ENCODE results near the gene GABBR2.

The GABBR2 gene

GRCh38 chr9:98625728-98626127 is 83.0 kb downstream of the GABBR2 start:
- no peak for DNase-seq

DNA sequence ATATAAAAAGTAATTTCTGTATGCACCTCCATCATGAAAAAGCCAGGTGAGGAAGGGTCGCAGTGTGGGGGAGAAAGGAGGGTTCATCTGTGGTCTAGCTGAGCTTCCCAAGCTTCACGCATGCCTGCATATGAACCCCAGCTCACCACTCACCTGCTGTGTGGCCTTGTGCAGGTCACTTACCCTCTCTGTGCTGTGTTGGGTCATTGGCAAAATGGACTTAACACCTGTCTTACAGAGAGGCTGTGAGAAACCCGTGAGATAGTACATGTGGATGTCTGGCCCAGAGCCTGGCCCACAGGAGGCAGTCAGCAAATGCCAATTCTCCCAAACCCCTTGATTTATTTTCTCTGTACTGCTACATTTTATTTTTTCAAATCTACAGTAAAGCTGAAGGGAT is 88.9 kb downstream of the GABBR2 start:
- no peak for DNase-seq

GRCh38 chr9:98615633-98616032 is 93.1 kb downstream of the GABBR2 start:
- no peak for DNase-seq

GRCh38 chr9:98614941-98615340 is 93.8 kb downstream of the GABBR2 start:
- DNase-seq: no peak

DNA sequence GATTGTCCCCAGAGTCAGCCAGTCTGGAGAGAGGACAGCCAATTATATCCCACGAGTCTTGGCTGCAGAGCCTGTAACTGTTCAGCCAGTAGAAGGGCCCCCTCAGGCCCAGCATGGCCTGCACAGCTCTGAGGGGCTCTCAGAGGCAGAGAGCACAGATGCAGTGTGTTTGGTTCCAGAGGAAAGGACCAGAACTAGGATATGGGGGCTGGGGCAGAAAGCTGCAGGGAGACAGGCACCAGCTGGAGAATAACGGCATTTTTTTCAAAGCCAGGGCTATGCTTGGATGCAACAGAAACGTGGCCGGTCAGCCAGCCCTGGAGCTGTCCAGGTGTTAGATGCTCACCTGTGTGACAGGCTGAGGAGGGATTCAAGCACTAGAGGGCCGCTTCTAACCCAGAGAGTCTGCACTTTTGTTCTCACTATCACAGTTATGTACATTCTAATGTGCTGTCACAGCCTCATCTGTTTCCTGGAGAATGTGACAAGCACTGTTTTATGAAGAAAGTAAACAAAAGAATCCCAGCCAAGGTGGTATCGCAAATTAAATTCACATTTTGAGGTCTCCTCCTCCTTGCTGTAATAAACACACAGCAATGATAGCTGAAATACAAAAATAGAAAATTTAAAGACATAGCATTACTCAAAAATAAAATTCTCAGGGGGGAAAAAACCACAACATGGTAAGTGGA is 96.5 kb downstream of the GABBR2 start:
- DNase-seq: no peak

DNA sequence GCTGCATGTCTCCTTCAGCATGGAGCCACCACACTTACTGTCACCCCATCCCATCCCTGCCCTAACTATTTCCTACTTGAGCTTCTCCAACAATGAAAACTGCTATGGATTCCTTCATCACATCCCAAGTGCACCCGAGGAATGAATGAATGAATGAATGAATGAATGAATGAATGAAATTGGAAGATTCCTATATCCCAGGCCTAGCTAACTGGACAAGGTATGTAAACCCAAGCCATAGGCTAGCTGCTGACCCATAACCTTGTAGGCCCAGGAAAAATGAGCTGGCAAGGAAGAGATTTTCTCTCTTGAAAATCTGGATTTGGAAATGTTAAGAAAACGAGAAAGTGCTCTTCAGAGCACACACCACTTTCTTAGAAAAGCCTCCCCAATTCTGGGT is 97.4 kb downstream of the GABBR2 start:
- no peak for DNase-seq

- DNase-seq: no peak
These were observed 98.0 kb downstream of the GABBR2 start for GRCh38 chr9:98610711-98611110.

DNA sequence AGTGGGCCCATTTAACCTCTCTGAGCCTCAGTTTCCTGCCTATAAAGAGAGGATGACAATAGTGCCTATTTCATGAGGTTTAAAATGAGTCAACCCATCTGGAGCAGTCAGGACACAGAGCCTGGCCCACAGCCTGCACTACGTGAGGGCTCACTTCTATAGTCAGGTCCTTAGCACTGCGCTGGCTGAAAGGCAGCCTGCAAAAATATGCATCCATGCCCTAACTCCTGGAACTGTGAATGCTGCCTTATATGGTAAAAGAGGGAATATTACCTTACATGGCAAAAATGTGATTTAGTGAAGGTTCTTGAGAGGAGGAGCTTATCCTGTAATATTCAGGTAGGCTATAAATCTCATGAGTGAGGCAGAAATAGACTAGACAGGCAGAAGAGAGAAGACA is 98.5 kb downstream of the GABBR2 start:
- no peak for DNase-seq

- no peak for DNase-seq
These were observed 99.1 kb downstream of the GABBR2 start for GRCh38 chr9:98609646-98610045.

GRCh38 chr9:98607787-98608186 is 100.9 kb downstream of the GABBR2 start:
- no peak for DNase-seq

GRCh38 chr9:98607152-98607551 is 101.6 kb downstream of the GABBR2 start:
- DNase-seq: no peak

GRCh38 chr9:98606730-98607129 is 102.0 kb downstream of the GABBR2 start:
- no peak for DNase-seq

DNA sequence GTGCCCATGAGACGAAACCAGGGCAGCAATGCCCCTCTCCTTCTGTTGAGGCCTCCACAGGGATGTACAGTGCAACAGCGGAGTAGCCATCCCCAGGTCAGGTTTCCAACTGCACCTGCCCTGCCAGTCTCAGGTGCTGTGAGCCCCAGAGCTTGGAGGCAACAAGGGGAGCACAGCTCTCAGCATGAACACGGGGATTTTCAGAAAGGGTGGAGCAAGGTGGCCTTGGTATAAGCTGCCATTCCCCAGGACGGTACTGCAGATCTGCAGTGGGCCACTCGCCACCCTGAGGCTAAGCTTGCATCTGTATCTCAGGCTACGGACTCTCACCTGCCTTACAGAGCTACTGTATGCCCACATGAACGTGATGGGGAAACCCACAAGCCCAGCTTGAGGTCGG is 103.6 kb downstream of the GABBR2 start:
- no peak for DNase-seq

- DNase-seq: no peak
These were observed 104.8 kb downstream of the GABBR2 start for GRCh38 chr9:98603821-98604383.

DNA sequence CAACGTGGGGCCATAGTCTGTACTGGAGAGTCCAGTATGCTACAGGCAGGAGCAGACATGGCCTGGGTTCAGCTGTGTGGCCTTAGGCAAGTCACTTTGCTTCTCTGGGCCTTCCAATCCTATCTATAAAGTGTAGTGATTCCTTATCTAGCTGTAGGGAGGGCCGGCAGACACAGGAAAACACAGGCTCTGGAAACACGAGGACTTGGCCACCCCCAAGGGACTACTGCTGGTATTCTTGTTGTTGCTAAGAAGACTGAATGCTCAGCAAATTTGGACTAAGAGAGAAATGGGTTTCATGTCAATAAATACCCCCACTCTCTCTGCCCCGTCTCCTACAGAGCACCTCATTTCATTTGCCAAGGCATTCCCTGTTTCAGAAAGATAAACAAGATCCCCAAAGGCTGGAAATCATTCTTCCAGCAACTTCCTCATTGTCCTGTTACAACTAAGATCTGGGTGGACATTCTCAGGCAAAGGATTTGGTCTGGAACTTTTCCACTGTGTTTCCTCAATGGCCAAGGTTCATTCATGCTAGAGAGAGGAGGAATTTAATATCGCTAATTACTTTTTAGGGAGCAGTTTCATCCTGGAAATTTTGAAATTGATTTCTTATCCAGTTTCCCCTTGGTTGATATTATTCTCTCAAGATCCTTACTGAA is 105.8 kb downstream of the GABBR2 start:
- no peak for DNase-seq

DNA sequence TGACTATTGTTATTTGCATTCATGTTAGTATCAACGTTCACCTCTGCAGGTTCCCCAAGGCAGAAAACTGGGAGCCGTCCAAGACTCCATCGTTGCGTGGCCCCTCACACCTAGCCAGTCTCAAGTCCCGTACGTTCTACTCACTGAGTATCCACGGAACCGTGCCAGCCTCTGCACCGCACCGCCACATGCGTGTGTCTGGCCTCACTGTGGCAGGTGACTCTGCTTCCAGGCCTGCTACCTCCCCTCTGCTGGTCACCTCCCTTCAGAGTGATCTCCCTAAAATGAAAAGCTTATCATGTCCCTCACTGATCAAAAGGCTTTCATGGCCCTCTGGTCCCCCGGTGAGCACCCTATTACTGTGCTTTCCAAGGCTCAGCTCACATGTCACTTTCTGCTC is 108.1 kb downstream of the GABBR2 start:
- no peak for DNase-seq

DNA sequence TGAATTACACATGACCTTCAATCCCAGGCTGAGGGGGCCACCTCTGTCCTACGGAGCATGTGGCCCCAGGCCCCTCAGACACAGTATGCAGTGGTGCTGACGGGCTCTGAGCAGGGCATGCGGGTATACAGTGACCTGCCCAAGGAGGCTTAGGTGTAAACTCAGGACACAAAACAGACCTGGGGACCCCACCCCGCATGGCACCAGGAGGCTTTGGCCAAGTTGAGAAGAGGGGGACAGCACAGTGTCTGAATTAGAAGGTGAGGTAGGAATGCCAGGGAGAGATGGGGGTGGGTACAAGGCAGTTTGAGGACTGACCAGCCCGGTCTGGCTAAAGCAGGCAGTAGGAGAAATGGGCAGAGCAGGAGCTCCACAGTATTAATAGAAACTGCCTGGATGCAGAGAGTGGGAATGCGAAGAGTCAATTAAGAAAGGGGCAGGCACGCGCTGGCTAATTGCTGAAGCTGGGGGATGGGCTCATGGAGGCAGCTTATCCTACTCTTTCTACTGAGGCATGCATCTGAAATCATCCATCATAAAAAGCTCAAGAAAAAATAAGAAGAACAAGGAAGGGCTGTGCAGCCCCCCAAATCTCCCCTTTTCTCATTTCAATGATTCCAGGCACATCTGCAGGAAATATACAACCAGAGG is 109.0 kb downstream of the GABBR2 start:
- no peak for DNase-seq

GRCh38 chr9:98598861-98599260 is 109.9 kb downstream of the GABBR2 start:
- DNase-seq: no peak

DNA sequence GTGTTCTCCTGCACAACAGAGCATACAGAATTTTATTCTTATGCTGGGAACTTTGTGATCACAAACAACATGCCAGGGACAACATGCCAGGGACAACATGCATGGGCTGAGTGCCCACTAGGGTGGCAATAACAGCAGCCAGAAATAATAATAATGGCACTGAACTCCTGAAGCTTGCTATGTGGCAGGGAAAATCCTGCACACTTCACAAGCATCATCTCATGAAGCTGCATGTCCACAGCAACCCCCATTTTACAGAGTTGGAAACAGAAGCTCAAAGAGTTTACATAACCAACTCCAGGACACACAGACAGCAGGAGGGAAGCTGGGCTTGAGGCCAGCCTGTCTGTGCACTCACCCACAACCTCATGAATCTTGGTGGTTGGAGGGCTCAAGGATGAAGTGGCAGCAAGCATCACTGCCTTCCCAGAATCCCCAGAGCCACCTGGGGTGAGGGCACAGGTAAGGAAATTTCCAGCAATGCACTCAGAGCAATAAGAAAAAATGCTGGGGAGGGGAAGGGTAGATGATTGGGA is 111.4 kb downstream of the GABBR2 start:
- no peak for DNase-seq

GRCh38 chr9:98596486-98596885 is 112.2 kb downstream of the GABBR2 start:
- no peak for DNase-seq

- no peak for DNase-seq
These were observed 114.1 kb downstream of the GABBR2 start for GRCh38 chr9:98594546-98595160.

DNA sequence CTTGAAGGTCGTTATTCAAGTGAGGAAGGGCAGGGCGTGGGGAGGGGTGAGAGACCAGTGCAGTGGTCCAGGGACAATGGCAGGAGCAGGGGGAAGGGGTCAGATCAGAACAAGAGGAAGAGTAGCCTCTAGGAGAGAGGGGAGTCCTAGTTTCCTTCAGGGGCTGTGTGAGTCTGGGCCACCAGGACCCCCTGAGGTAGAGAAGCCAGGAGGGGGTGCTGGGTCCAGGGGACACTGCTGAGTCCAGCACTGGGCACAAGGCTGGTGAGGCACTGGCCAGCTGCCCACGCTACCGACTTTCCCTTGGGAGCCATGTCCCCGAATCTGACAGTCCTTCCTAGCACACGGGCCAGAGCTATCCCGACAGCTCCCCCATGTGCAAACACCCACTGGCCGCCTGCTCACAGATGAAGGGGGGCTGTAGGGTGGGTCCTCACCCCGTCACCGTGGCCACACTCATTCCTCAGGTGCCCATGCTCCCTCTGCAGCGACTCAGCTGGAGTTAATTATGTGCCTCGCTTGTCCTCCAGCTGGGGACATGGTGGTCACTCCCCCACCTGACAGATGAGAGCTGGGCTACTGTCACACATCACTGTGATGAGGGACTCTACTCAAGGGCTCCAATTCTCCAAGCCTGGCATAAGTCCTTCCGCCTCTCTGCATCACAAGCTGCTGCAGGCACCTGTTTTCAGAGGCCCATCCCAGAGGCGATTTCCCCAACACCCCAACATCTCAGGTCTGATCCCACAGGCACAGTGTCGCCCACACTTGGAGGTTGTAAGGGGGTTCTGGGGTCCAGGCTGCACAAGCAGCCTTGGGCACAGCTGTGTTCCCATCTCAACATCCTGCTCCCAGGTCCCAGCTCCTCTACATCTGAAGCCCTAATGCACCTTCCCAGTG is 115.1 kb downstream of the GABBR2 start:
- no peak for DNase-seq

All from NCI-H2227 treated with DMSO at 0.1 percent for 48 hours (cell line).